Mucosa of stomach (tissue), 1 donor: ENCODE data around the gene CDX2.

Source experiments
- H3K27me3 ChIP-seq: one replicate; pipeline ENCODE4 v1.7.0; 2013; ENCODE audit warnings: mild to moderate bottlenecking, low read length; ENCODE audit not compliant: control insufficient read depth, insufficient read depth
- H3K36me3 ChIP-seq: one replicate; pipeline ENCODE4 v1.7.0; 2013; ENCODE audit warnings: low read length; ENCODE audit not compliant: control insufficient read depth, insufficient read depth
- H3K4me1 ChIP-seq: one replicate; pipeline ENCODE4 v1.7.0; 2013; ENCODE audit warnings: mild to moderate bottlenecking, low read length; ENCODE audit not compliant: control insufficient read depth, insufficient read depth
- H3K4me3 ChIP-seq: one replicate; pipeline ENCODE4 v1.7.0; 2013; ENCODE audit warnings: low read length
- H3K9ac ChIP-seq: one replicate; pipeline ENCODE4 v1.7.0; 2013; ENCODE audit warnings: mild to moderate bottlenecking, low read length, moderate library complexity
- H3K9me3 ChIP-seq: one replicate; pipeline ENCODE4 v1.7.0; 2013; ENCODE audit warnings: mild to moderate bottlenecking, low read length, moderate library complexity; ENCODE audit not compliant: control insufficient read depth
- donor health status: Pancreatic carcinoma.

Gene CDX2

DNA sequence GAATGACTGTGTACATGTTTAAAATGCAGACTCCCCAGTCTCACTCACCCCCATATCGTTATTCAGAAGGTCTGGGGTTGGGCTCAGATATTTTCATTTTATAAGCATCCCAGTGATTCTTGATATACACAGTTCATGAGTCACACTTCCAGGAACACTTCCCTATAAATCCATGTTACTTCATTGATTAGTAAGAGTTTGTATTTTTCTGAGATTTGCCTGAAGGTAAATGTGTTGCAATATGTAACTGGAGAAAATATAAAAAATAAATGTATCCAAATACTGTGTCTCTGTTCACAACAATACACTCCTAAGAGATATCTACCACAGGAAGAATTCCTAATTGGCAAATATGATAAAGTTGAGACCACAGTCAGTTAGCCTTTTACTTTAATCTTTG, 56.0 kb downstream of the CDX2 start:
- peaks cover 12% of the 10 kb centered on the region for H3K27me3 ChIP-seq
- H3K9me3 ChIP-seq, result no peaks in the 10 kb centered on the region
- peaks cover 51% of the 10 kb centered on the region for H3K4me1 ChIP-seq
- no peak overlapping the region for H3K4me3 ChIP-seq
- no peaks in the 10 kb centered on the region for H3K36me3 ChIP-seq
- no peak overlapping the region for H3K9ac ChIP-seq

- no peak overlapping the region for H3K4me3 ChIP-seq
- no peaks in the 10 kb centered on the region for H3K9me3 ChIP-seq
- no peak overlapping the region for H3K9ac ChIP-seq
- peaks cover 5% of the 10 kb centered on the region for H3K27me3 ChIP-seq
- H3K36me3 ChIP-seq, result no peaks in the 10 kb centered on the region
- peaks cover 48% of the 10 kb centered on the region for H3K4me1 ChIP-seq
Measured at GRCh38 chr13:27911521-27911920, 57.6 kb downstream of the CDX2 start.
